SHP77 (cell line): ENCODE measurements around the gene KANK4.
"Not testable (repeated sequence)": the region's sequence is repeated elsewhere in the genome, so short reads cannot be mapped to it uniquely, and the experiment has no call there.

Source experiments
- DNase-seq, 2 experiments: peaks; one replicate each; lab custom pipeline; 2025; lab: John Stamatoyannopoulos, UW

KANK4 gene

GRCh38 chr1:62271948-62272728, 47.1 kb downstream of the KANK4 start:
- peak; percentile 49 to 70 for DNase-seq

- no peak for DNase-seq
Observed at GRCh38 chr1:62271134-62271533, 48.1 kb downstream of the KANK4 start.

GRCh38 chr1:62269851-62270495, 49.3 kb downstream of the KANK4 start:
- DNase-seq, result no peak

GRCh38 chr1:62269439-62269838, 49.8 kb downstream of the KANK4 start:
- DNase-seq, result no peak

- no peak for DNase-seq
Observed at GRCh38 chr1:62268315-62268714, 50.9 kb downstream of the KANK4 start.

GRCh38 chr1:62265956-62266935, 53.0 kb downstream of the KANK4 start:
- no peak for DNase-seq

- DNase-seq, result no peak
Observed at GRCh38 chr1:62263814-62264353, 55.4 kb downstream of the KANK4 start.

GRCh38 chr1:62263006-62263813, 56.0 kb downstream of the KANK4 start:
- no peak for DNase-seq

- DNase-seq, result no peak
Observed at GRCh38 chr1:62260688-62261087, 58.5 kb downstream of the KANK4 start.

- DNase-seq, result no peak
Observed at GRCh38 chr1:62259551-62259950, 59.7 kb downstream of the KANK4 start.

GRCh38 chr1:62250126-62250726, 69.0 kb downstream of the KANK4 start:
- no peak for DNase-seq

GRCh38 chr1:62247391-62248168, 71.7 kb downstream of the KANK4 start:
- DNase-seq, result peak in 1 of 2 experiments; percentile 21

- no peak for DNase-seq
Observed at GRCh38 chr1:62245201-62245600, 74.0 kb downstream of the KANK4 start.

- DNase-seq, result not testable (repeated sequence)
Observed at GRCh38 chr1:62244380-62244779, 74.9 kb downstream of the KANK4 start.

- DNase-seq, result peak; percentile 85 to 87
Observed at GRCh38 chr1:62241371-62242131, 77.7 kb downstream of the KANK4 start.

- peak; percentile 41 to 50 for DNase-seq
Observed at GRCh38 chr1:62240651-62241370, 78.4 kb downstream of the KANK4 start.

- DNase-seq, result not testable (repeated sequence)
Observed at GRCh38 chr1:62239652-62240403, 79.4 kb downstream of the KANK4 start.

GRCh38 chr1:62238507-62238906, 80.7 kb downstream of the KANK4 start:
- no peak for DNase-seq
